ENCODE data around the gene PLD3.

DNA sequence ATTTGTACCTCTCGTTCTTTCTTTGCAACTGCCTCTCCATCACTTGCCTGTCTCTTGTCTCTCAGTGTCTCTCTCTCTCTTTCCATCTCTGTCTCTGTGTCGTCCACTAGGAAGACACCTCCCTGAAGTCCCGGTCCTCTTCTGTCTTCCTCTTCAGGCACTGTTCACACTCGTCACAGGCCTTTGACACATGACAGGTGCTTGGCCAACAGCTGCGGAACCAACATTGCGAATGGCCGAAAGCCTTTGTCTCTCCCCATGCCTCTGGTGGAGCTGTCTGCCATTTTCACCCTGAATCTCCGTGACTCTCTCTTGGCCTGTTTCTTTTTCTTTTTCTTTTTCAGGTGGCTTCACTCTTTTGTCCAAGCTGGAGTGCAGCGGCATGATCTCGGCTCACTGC is 38.7 kb downstream of the PLD3 start:
- no peak for TF ChIP-seq GATA3 (IDR thresholded peaks at IDR 0.05; ENCODE audit: low read depth, low read length)
- no peak for TF ChIP-seq GATA2 (IDR thresholded peaks at IDR 0.05; ENCODE audit: low read depth, low read length)
